Urinary bladder (tissue), 4 donors: ENCODE results near the gene TECPR1. TPM values are rescaled to one million over a fixed set of nuclear protein-coding genes. Genes with fewer than 3 reads are reported as not detected.

ENCODE experiments used
- DNase-seq: peaks from one replicate; pipeline ENCODE4 v3.0.0-alpha.2; 2015; ENCODE audit errors: extremely low spot score
- H3K27ac ChIP-seq: one replicate; pipeline ENCODE4 v1.5.1; 2013; ENCODE audit warnings: low read depth, mild to moderate bottlenecking, moderate library complexity
- H3K36me3 ChIP-seq: one replicate; pipeline ENCODE4 v1.6.1; 2013; ENCODE audit warnings: mild to moderate bottlenecking, moderate library complexity; ENCODE audit not compliant: insufficient read depth
- H3K4me1 ChIP-seq: one replicate; pipeline ENCODE4 v1.6.1; 2013; ENCODE audit warnings: mild to moderate bottlenecking, moderate library complexity; ENCODE audit not compliant: insufficient read depth
- H3K4me3 ChIP-seq: one replicate; pipeline ENCODE4 v1.5.1; 2013; ENCODE audit warnings: low read depth, low read length
- WGBS: extraction: QIAGEN DNeasy Blood & Tissue Kit; methylation state at CpG from one replicate; pipeline ENCODE4 v1.1.7; 2013; 5-methylcytosine and 5-hydroxymethylcytosine counted together
- polyA plus RNA-seq: library from polyadenylated mRNA; stranded (reverse); fragments of 200-250 nt; gene quantifications from one replicate; pipeline ENCODE4 v1.2.3, GENCODE V29; 2013
- total RNA-seq: library from RNA; depleted of rRNA; stranded (reverse); fragments of >200 nt; gene quantifications from one replicate; pipeline ENCODE4 v1.2.3, GENCODE V29; 2014
- donor health status: healthy with polysubstance abuse.
- donor health status: healthy.

Gene TECPR1
- total and polyA plus RNA-seq, 2 donors: 9.0 to 14.2 TPM

DNA sequence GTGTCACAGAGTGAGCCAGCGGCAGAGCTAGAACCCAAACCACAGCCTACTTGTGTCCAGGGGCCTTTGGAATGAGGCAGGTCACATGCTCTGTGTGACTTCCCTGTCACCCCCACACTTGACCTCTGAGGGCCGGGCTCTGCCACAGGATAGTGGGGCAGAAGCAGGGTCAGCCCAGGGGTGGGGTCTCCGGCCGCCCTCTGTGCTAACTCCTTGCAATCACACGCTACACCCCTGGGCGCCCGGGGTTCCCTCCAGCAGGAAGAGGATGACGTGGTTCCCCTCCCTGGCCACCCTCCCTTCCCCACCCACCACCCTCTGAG, 19.8 kb downstream of the TECPR1 start:
- Histone ChIP-seq H3K36me3 (no peaks in the 10 kb centered on the region), H3K4me3 (no peak overlapping the region), H3K4me1 (no peaks in the 10 kb centered on the region), H3K27ac (no peak overlapping the region)
- no peak for DNase-seq
- WGBS: 94% methylated on average over 8 of the region's 8 CpGs

DNA sequence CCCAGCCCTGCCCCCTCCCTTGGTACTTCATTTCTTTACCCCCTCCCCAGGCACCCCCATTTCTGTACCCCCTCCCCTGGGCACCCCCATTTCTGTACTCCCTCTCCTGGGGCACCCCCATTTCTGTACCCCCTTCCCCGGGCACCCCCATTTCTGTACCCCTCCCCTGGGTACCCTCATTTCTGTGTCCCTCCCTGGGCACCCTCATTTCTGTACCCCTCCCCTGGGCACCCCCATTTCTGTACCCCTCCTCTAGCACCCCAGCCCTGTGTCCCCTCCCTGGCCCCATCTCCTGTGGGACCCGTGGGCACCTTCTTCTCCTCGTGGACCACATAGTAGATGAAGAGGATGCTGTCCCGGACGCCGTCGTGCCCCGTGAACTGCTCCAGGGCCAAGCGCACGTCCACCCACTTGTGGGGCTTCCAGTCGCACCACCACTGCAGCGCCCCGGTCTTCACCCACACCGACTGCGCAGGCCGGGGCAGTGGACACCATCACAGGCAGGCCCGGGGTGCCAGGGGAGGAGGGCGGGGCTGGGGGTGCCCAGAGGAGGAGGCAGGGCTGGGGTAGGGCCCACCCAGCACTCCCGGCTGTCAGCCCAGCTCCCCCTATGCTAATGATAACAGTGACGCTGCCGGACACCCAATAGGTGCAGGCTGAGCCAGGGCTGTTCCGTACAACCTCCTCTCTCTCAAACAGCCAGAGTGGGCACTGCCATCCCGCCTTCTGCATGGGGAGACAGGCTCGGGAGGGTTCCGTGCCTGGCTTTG, 20.4 kb downstream of the TECPR1 start:
- WGBS: 92% methylated on average over 25 of the region's 25 CpGs
- no peak overlapping the region for H3K27ac ChIP-seq
- no peaks in the 10 kb centered on the region for H3K36me3 ChIP-seq
- no peaks in the 10 kb centered on the region for H3K4me1 ChIP-seq
- H3K4me3 ChIP-seq: no peak overlapping the region
- DNase-seq: no peak

DNA sequence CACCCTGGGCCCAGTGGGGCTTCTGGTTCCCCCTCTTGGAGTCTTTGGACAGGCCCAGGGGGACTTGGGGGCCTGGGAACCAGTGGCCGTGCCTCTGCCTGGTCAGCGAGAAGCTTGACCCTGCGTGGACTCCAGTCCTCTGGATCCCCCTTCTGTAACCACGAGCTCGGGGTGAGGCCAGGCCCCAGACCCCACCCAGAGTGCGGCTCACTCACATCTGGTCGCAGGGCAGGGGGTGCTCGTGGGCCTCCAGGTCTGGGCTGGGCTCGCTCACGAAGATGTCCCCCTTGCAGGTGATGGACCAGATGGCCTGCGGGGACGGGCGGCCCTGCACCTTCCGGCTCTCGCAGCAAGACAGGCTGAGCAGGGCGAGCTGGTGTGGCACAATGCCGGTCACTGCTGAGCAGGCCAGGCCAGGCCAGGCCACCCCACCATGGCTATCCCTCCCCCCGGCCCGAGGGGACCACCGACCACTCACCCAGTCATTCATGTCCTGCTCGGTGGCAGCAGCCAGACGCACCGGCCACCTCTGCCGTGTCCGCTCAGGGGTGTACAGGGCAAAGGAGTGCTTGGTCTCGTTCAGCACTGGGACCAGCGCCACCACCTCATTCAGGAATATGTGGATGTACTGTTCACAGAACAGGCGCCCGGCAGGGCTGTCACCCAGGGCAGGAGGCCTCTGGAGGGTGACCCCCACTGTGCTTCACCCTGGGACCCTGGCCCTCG, 21.1 kb downstream of the TECPR1 start:
- 95% methylated on average over 30 of the region's 30 CpGs for WGBS
- Histone ChIP-seq H3K4me1 (no peaks in the 10 kb centered on the region), H3K36me3 (no peaks in the 10 kb centered on the region)

DNA sequence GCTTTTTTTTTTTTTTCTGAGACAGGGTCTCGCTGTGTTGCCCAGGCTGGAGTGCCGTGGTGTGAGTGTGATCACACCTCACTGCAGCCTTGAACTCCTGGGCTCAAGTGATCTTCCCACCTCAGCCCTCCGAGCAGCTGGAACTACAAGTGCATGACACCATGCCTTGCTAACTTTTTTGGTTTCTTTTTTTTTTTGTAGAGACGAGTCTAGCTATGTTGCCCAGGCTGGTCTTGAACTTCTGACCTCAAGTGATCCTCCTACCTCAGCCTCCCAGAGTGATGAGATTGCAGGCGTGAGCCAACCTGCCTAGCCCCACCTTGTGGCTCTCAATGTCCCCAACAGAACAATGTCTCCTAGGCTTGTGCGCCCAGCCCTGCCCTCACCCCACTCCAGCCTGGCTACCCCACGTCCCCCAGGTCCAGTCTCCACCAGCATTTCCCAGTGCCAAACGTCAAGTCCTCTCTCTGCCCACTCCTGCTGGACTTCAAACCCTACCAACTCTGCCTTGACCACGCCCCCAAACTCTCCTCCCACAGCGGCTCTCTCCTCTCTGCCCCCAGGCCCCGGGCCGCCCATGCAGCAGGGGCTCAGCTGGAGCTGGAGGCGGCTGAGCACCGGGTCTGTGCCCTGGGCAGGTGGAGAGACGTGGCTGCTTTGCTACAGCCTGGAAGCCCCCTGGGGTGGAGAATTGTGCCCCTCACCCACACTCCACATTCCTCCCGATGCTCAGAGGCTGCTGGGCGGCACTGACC, 21.9 kb downstream of the TECPR1 start:
- H3K36me3 ChIP-seq: no peaks in the 10 kb centered on the region
- WGBS: 85% methylated on average over 17 of the region's 17 CpGs
- DNase-seq: no peak
- H3K4me3 ChIP-seq: no peak overlapping the region
- H3K4me1 ChIP-seq: no peaks in the 10 kb centered on the region
- H3K27ac ChIP-seq: no peak overlapping the region

More for the DNA sequence above, 21.1 kb downstream of the TECPR1 start:
- Histone ChIP-seq H3K4me3 (no peak overlapping the region), H3K27ac (no peak overlapping the region)
- no peak for DNase-seq

DNA sequence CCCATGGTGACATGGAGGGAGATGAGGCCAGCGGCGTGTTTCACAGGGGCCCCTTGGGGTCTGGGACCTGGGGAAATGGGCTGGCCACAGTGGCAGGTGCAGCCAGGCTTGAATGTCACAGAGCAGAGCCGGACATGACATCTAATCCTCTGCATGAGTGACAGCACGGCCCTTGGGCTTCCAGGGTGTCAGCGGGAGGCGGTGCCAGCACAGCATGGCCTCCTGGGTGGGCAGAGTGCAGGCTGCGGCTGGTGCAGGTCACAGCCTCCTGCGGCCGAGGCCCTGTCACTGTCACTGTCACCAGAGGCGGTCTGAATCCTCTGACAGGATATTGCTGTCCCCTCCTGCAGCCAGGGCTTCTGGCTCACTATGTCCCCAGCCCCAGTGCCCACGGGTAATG, 22.6 kb downstream of the TECPR1 start:
- no peak overlapping the region for H3K4me3 ChIP-seq
- H3K27ac ChIP-seq: no peak overlapping the region
- no peaks in the 10 kb centered on the region for H3K4me1 ChIP-seq
- no peaks in the 10 kb centered on the region for H3K36me3 ChIP-seq
- DNase-seq: no peak
- WGBS: 89% methylated on average over 11 of the region's 11 CpGs

DNA sequence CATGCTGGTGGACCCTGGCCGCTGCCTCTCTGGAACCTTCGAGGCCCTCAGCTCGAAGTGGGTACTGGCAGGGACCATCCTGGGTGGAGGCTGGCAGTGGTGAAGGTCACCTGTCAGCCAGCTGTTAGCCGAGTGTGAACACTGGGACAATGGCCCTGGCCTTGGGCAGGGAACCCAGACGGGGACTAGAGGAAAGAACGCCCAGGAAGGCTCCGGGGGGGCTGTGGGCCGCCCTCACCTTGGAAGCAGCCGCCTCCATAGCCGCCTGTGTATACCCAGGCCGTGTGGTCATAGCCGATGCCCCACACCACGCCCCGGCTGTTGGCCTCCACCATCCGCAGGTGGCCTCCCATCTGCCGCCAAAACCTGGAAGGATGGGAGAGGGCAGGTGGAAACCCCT, 23.2 kb downstream of the TECPR1 start:
- Histone ChIP-seq H3K36me3 (no peaks in the 10 kb centered on the region), H3K4me3 (no peak overlapping the region), H3K4me1 (no peaks in the 10 kb centered on the region), H3K27ac (no peak overlapping the region)
- WGBS: 92% methylated on average over 16 of the region's 16 CpGs
- no peak for DNase-seq

DNA sequence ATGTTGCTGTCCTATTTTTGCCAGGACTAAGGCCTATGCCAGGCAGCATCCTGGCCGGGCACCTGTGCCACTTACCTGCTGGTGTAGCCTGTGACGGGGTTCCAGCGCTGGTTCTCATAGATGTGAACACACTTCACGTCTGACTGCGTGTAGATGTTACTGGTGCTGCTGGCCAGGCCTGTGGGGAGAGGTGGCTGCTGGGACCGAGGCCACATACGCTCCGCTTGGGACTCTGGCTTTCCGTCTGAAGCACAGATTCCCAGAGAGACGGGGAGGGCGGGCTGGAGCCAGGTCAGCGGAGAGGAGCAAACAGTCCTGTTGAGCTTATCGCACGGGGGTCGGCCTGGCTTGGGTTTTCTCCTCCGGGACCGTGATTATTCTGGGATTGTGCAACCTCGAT, 24.1 kb downstream of the TECPR1 start:
- H3K27ac ChIP-seq: no peak overlapping the region
- 93% methylated on average over 18 of the region's 18 CpGs for WGBS
- H3K4me1 ChIP-seq: no peaks in the 10 kb centered on the region
- H3K4me3 ChIP-seq: no peak overlapping the region
- DNase-seq: no peak
- no peaks in the 10 kb centered on the region for H3K36me3 ChIP-seq

DNA sequence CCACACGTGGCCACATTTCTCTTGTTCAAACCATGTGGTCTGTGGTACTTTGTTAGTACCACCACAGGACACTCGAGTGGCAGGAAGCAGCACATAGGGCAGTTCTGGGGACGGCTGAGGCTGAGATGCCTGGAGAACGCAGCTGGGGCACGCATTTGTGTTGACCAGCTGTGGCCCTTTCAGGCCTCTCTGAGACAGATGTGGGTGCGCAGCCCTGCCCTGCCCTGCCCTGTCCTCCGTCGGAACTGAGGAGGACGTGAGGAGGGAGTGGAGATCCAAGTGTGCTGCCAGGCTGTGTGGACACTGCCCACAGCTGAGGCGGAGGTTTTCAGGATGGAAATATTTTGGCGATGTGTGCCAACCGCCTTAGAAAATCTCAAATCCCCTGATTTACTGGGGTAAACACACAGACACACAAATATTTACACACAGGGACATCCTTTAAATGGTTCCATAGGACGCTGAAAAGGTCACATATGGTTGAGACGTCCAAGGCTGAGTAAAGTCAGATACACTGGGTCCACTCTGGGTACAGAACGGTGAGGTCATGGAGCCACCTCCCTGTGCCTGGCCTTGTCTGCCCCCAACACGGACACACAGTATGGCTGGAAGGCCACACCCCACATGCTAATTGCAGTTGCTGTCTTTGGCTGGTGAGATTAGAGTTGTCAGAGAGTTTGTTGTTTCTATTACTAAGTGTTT, 26.0 kb downstream of the TECPR1 start:
- peaks cover 6% of the 10 kb centered on the region for H3K36me3 ChIP-seq
- 82% methylated on average over 16 of the region's 16 CpGs for WGBS
- no peak overlapping the region for H3K4me3 ChIP-seq
- DNase-seq: no peak
- H3K4me1 ChIP-seq: no peaks in the 10 kb centered on the region
- H3K27ac ChIP-seq: no peak overlapping the region

DNA sequence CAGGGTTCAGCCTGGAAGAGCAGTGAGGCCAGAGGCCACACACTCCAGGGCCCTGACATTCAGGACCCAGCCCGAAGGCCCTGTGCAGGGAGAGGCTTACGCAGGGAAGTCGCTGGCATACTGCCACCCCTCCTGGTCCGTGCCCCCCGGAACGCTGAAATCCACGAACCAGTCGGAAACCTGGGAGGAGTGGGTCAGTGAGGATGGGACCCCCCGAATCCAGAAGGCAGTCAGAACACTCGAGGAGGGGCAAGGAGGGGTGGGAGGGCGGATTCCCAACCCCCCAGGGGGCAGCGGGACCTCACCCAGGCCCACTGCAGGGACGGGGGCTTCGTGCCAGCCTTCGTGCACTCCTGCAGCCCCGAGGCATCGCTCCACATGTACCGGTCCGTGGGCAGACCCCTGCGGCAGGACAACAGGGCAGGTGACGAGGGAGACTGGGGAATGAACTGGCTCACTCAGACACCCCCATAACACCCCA, 27.3 kb downstream of the TECPR1 start:
- WGBS: 93% methylated on average over 21 of the region's 21 CpGs
- no peak for DNase-seq
- Histone ChIP-seq H3K27ac (no peak overlapping the region), H3K36me3 (peaks cover 6% of the 10 kb centered on the region), H3K4me3 (no peak overlapping the region), H3K4me1 (no peaks in the 10 kb centered on the region)

DNA sequence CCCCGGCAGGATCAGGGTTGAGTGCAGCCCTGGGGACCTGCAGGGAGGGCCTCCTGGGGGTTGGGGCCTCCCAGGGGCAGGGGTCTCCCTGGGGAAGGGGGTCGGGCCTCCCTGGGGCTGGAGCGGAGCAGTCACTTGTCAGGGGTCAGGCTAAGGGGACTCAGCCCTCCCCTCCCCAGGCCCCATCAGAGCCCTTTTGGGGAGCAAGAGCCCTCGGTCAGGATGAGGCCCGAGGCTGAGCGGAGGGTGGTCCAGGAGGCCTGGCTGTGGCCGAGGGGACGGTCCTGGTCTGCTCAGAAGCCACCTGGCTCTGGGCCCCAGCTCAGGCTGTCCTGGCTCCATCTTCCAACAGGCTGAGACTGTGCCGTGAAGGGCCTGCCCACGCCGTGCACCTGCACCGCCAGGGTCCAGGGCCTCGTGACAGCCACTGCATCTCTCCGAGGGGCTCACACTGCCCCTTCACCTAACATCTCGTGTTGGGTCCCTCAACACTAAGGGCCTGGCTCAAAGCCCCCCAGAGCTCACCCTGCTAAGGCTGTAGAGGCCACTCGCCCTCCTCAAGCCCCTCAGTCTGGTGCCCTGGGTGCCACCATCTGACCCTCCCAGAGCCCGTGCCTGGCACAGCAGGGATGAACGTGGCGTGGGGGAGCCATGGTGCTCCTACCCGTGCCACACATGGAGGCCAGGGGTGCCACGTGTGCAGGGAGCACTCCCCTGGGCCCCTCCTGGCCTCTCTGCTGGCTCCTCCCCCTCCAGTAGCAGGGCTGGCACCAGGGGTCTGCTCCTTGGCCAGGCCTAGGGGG, 27.9 kb downstream of the TECPR1 start:
- no peaks in the 10 kb centered on the region for H3K4me1 ChIP-seq
- peaks cover 6% of the 10 kb centered on the region for H3K36me3 ChIP-seq
- H3K4me3 ChIP-seq: no peak overlapping the region
- WGBS: 91% methylated on average over 21 of the region's 21 CpGs
- DNase-seq: no peak
- no peak overlapping the region for H3K27ac ChIP-seq

DNA sequence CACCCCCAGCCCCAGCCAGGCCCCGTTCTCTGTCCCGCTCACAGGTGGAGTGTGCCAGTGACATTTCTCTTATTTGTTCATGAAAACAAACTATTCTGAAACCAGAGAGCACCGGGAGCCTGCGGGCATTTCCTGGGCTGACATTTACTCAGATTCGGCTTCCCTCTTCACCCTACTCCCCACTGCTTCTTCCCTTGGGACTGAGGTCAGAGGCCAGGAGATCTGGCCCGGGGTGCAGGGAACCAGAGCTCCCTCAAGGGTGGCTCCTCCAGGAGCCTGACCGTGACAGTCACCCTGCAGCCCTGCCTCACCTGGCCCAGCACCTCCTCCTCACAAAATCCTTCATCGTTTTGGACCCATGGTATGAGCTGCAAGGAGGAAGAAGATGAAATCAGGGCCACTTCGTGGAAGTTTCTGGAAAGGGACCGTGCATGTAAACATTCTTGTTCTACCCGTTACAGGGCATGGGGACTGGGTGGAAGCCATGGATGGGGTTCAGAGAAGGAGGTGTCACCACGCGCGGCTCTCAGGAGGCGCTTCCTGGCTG, 28.6 kb downstream of the TECPR1 start:
- Histone ChIP-seq H3K27ac (no peak overlapping the region), H3K4me3 (no peak overlapping the region), H3K4me1 (no peaks in the 10 kb centered on the region), H3K36me3 (peaks cover 6% of the 10 kb centered on the region)
- 85% methylated on average over 15 of the region's 15 CpGs for WGBS
- no peak for DNase-seq

DNA sequence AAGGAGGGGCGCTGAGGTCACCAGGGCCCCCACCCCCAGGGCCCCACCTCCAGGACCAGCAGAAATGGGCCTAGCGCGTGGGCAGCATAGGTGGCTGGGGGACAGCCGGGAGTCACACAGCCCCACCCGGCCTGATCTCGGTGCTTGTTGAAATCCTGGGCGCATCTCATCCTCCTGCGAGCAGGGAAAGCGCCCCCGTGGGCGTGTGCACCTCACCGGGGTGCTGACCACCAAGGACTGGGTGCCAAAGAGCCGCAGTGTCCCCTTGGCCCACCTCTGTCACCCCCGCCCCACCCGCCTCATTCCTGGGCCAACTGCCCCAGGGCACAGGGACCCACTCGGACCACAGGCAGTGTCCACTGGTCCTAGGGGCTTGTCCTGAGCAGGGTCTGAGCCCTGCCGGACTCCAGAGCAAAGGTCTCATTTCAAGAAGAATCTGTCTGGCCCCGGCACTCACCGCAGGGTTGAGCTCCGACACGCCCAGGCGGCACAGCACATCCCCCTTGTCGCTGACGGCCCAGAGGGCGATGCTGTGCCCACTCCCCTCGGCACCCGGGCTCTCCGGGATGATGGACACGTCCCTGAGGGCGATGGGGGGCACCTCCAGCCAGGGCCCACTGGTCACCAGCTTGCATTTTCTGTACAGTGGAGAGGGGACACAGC, 29.4 kb downstream of the TECPR1 start:
- no peak overlapping the region for H3K27ac ChIP-seq
- WGBS: 93% methylated on average over 30 of the region's 30 CpGs
- peaks cover 6% of the 10 kb centered on the region for H3K36me3 ChIP-seq
- H3K4me3 ChIP-seq: no peak overlapping the region
- no peak for DNase-seq
- no peaks in the 10 kb centered on the region for H3K4me1 ChIP-seq
